GM10248 (cell line): Measurements from ENCODE around the gene C1orf116.

Experiments
- CTCF ChIA-PET: fragments of 300-600 bp; sonication (Branson Sonifier 250); formaldehyde crosslinking; extraction: SDS; loops from one replicate; lab custom pipeline; 2021; ENCODE audit warnings: antibody characterized with exemption; lab: Yijun Ruan, JAX
- POLR2A ChIA-PET: fragments of 350-650 bp; sonication (Branson Sonifier 250); formaldehyde crosslinking; extraction: SDS; loops from one replicate; lab custom pipeline; 2020; ENCODE audit warnings: antibody characterized with exemption; lab: Yijun Ruan, JAX
- DNase-seq: peaks from one replicate; pipeline ENCODE4 v3.0.0; 2012; ENCODE audit errors: extremely low spot score
- CTCF ChIP-seq: IDR thresholded peaks from 2 replicates; pipeline ENCODE4 v1.5.1; 2012; ENCODE audit warnings: mild to moderate bottlenecking, low read depth; ENCODE audit errors: extremely low read depth, missing control alignments, control extremely low read depth

The C1orf116 gene

GRCh38 chr1:206971029-206971655 is 61.4 kb downstream of the C1orf116 start:
- ChIA-PET CTCF (interaction anchor here (0.9 to 9.9 kb wide), 14 partner anchors 8 to 311 kb away, joined by 3 to 160 read pairs (median 10); no protein-coding TSS in a partner anchor), POLR2A (interaction anchor here (0.6 kb wide), 1 partner anchor 43 kb away, joined by 3 read pairs; no protein-coding TSS in a partner anchor)
- DNase-seq: peak; percentile 37
- no peak for TF ChIP-seq CTCF

DNA sequence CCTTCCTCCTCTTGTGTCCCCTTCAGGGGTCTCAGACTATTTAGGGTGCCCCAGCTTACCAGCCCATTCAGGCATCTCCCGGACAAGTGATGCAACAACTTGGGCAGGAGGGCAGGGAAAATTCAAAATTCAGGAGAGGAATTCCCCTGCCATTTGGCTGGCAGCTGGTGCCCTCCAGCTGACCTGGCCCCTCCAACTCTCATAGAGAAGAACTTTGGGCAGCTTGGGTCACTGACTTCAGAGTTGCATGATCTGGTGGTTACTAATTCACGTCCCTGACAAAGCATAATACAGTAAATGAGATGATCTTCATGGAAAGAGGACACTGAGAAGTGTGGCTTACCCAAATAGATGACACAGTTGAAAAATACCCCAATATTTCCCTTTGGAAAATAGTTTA is 62.1 kb downstream of the C1orf116 start, which contains the start of gene FCAMR:
FCAMR (minus strand) TSS at position 15 of the 400 bp plus-strand sequence. CDS start 335 bp downstream, outside the sequence.
- no peak for DNase-seq
- ChIA-PET CTCF (interaction anchor here (0.9 to 9.9 kb wide), 14 partner anchors 11 to 311 kb away, joined by 3 to 160 read pairs (median 8); no protein-coding TSS in a partner anchor), POLR2A (no interaction called here)
- no peak for TF ChIP-seq CTCF

DNA sequence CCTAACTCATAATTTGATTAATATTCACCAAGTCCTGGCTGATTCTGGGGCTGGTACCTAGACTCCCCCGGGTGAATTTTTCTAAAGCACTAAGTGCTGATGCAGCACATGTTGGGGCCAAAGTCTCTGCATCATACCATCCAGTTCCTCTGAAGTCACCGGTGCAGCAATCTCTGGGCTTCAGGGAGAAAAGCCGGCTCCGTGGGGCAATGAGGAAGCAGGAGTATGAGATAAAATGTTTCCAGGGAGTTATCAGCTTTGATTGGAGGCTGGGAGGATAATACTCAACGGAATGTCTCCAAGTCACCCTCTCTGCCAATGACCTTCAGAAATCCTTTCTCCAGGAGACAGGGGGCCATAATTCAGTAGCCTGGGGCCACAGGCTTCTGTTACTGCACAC is 63.5 kb downstream of the C1orf116 start:
- ChIA-PET CTCF (interaction anchor here (1.3 to 9.9 kb wide), 7 partner anchors 10 to 243 kb away, joined by 3 to 160 read pairs (median 11); no protein-coding TSS in a partner anchor), POLR2A (no interaction called here)
- no peak for DNase-seq
- TF ChIP-seq CTCF: no peak
